Upper lobe of right lung (tissue), 1 donor: ENCODE results near the gene GRID2. TPM values are rescaled to one million over a fixed set of nuclear protein-coding genes. Genes with fewer than 3 reads are reported as not detected.

Source experiments
- ATAC-seq: fragments of 200-7000 bp; cut with Tn5 transposase; one replicate; pipeline ENCODE4 v1.9.1; 2020; ENCODE audit warnings: mild to moderate bottlenecking, moderate library complexity
- DNase-seq: peaks from one replicate; pipeline ENCODE4 v3.0.0-alpha.2; 2020
- H3K27ac ChIP-seq: fragments of 200-600 bp; one replicate; pipeline ENCODE4 v1.8.0; 2022
- H3K27me3 ChIP-seq: fragments of 200-600 bp; one replicate; pipeline ENCODE4 v1.8.0; 2022; ENCODE audit warnings: mild to moderate bottlenecking
- H3K36me3 ChIP-seq: fragments of 200-600 bp; one replicate; pipeline ENCODE4 v1.8.0; 2022
- H3K4me1 ChIP-seq: fragments of 200-600 bp; one replicate; pipeline ENCODE4 v1.8.0; 2022
- H3K4me3 ChIP-seq: fragments of 200-600 bp; one replicate; pipeline ENCODE4 v1.8.0; 2022; ENCODE audit warnings: mild to moderate bottlenecking
- H3K9me3 ChIP-seq: fragments of 200-600 bp; one replicate; pipeline ENCODE4 v1.8.0; 2022
- intact Hi-C: fragments of 100-400 bp; cut with DNase I; formaldehyde crosslinking; loops from one replicate; pipeline ENCODE4 v1.11.0; 2022
- total RNA-seq: library from RNA; stranded (reverse); fragmentation: NEBNext Ultra II Directional; extraction: Animal tissue kit (Norgen Biotek cat#: 25700); gene quantifications from one replicate; pipeline ENCODE4 v1.2.1, GENCODE V29; 2021
- TF ChIP-seq, protein P1 (sequence below): fragments of 200-600 bp; IDR thresholded peaks from one replicate; pipeline ENCODE4 v1.8.0; 2022; ENCODE audit warnings: antibody characterized with exemption
- donor health status: DM: no; HTN: yes; CAD: no; lungs with severe emphysema.

GRID2 gene
- total RNA-seq, 1 donor from 2014 or later: not detected

DNA sequence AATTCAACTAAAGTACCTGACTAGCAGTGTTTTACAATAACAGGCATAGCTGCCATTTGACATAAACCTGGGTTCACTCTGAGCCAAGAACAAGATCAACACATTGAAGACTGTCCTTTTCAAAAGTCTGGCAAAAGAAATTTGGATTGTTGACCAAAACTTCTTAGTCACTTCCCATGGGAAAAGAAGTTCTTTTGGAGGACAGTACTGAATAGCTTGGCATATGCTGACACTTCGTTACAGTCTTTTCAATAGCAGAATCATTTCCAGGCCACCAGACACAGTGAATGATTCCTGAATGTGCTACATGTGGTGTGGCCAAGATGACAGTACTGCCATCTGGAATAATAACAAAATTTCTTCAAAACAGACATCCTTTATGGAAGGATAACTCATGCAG lies 560.3 kb downstream of the GRID2 start:
- H3K9me3 ChIP-seq: no peaks in the 10 kb centered on the region
- DNase-seq (no peak), ATAC-seq (no peak)
- no peaks in the 10 kb centered on the region for H3K36me3 ChIP-seq
- H3K27me3 ChIP-seq: no peaks in the 10 kb centered on the region
- no peak overlapping the region for H3K4me3 ChIP-seq
- no peaks in the 10 kb centered on the region for H3K4me1 ChIP-seq
- H3K27ac ChIP-seq: no peak overlapping the region
- intact Hi-C loops: no loop called here
- TF ChIP-seq, protein P1, sequence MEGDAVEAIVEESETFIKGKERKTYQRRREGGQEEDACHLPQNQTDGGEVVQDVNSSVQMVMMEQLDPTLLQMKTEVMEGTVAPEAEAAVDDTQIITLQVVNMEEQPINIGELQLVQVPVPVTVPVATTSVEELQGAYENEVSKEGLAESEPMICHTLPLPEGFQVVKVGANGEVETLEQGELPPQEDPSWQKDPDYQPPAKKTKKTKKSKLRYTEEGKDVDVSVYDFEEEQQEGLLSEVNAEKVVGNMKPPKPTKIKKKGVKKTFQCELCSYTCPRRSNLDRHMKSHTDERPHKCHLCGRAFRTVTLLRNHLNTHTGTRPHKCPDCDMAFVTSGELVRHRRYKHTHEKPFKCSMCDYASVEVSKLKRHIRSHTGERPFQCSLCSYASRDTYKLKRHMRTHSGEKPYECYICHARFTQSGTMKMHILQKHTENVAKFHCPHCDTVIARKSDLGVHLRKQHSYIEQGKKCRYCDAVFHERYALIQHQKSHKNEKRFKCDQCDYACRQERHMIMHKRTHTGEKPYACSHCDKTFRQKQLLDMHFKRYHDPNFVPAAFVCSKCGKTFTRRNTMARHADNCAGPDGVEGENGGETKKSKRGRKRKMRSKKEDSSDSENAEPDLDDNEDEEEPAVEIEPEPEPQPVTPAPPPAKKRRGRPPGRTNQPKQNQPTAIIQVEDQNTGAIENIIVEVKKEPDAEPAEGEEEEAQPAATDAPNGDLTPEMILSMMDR: no peak

GRCh38 chr4:92872604-92873003 lies 568.8 kb downstream of the GRID2 start:
- no peaks in the 10 kb centered on the region for H3K36me3 ChIP-seq
- TF ChIP-seq, protein P1: no peak
- H3K4me1 ChIP-seq: no peaks in the 10 kb centered on the region
- H3K4me3 ChIP-seq: no peak overlapping the region
- H3K27me3 ChIP-seq: no peaks in the 10 kb centered on the region
- DNase-seq: no peak
- no peak overlapping the region for H3K27ac ChIP-seq
- H3K9me3 ChIP-seq: no peaks in the 10 kb centered on the region
- intact Hi-C loops: no loop called here
- ATAC-seq: no peak

DNA sequence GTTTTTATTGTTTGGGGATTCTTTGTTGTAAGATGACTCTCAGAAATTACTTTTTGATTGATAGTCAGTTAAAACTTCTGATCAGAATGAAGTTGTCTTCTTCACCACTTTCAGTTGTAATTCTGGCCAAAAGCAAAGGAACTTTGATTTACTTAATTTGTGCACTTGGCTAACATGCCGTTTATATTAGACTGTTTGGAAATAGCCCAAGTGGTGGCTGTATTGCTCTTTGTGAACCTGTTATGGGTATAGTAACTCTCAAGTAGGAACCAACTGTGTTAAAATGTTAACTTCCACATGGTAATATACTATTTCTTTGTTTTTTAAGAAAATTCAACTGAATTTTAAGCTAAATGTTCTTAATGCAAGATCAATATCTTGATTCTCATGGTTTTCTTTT lies 581.9 kb downstream of the GRID2 start:
- no peaks in the 10 kb centered on the region for H3K36me3 ChIP-seq
- no peak overlapping the region for H3K27ac ChIP-seq
- DNase-seq (no peak), ATAC-seq (no peak)
- H3K9me3 ChIP-seq: no peaks in the 10 kb centered on the region
- intact Hi-C loops: no loop called here
- no peak overlapping the region for H3K4me3 ChIP-seq
- H3K27me3 ChIP-seq: no peaks in the 10 kb centered on the region
- H3K4me1 ChIP-seq: no peaks in the 10 kb centered on the region
- TF ChIP-seq, protein P1: no peak

DNA sequence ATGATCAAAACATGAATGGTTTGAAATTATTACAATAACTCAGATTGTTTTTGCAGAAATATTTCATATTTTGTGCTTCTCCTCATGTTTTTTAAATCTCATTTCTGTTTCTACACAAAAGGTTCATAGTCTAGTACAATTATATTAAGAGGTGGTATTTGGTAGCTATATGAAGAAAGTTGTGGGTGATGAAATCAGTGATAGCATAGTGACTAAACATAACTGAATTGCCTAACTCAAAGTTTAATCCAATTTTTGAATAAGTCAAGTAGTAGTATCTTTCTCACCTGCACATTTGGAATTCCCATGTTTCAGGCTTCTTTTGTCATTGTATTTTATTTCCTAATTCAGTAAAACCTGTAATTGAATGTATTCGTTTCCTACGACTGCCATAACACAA lies 648.7 kb downstream of the GRID2 start:
- Histone ChIP-seq H3K9me3 (no peaks in the 10 kb centered on the region), H3K4me3 (no peak overlapping the region), H3K27ac (no peak overlapping the region), H3K27me3 (no peaks in the 10 kb centered on the region), H3K36me3 (no peaks in the 10 kb centered on the region), H3K4me1 (no peaks in the 10 kb centered on the region)
- no peak for ATAC-seq
- intact Hi-C loops: no loop called here
- TF ChIP-seq, protein P1: no peak
- DNase-seq: no peak

DNA sequence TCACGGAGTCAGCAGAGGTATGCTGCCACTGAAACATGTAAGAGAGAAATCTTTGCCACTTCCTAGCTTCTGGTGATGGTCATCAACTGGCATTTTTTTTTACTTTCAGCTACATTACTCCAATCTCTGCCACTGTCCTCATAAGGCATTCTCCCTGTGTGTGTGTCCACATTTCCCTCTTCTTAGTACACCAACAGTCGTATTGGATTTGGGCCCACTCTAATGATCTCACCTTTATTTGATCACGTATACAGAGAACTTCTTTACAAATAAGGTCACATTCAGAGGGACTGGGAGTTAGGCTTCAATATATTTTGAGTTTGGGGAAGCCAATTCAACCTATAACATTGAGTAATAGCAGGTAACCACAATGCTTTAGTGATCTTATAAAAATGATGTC lies 649.1 kb downstream of the GRID2 start:
- Histone ChIP-seq H3K4me1 (no peaks in the 10 kb centered on the region), H3K4me3 (no peak overlapping the region), H3K36me3 (no peaks in the 10 kb centered on the region), H3K9me3 (no peaks in the 10 kb centered on the region), H3K27ac (no peak overlapping the region), H3K27me3 (no peaks in the 10 kb centered on the region)
- ATAC-seq: no peak
- no peak for DNase-seq
- intact Hi-C loops: no loop called here
- TF ChIP-seq, protein P1: no peak

- TF ChIP-seq, protein P1: no peak
- Histone ChIP-seq H3K27me3 (no peaks in the 10 kb centered on the region), H3K4me1 (no peaks in the 10 kb centered on the region), H3K4me3 (no peak overlapping the region), H3K9me3 (no peaks in the 10 kb centered on the region), H3K36me3 (no peaks in the 10 kb centered on the region), H3K27ac (no peak overlapping the region)
- DNase-seq: no peak
- no peak for ATAC-seq
- intact Hi-C loops: no loop called here
These were observed 649.7 kb downstream of the GRID2 start for GRCh38 chr4:92953462-92953861.
